HuH-7 (cell line): ENCODE data around the gene CCDC80.
A peak's percentile ranks its signal among the peaks of the same experiment; 100 is the strongest.
"Not testable (repeated sequence)": the region's sequence is repeated elsewhere in the genome, so short reads cannot be mapped to it uniquely, and the experiment has no call there.

Source experiments
- DNase-seq: peaks from one replicate; pipeline ENCODE4 v3.0.0; 2011; ENCODE audit warnings: low spot score

The CCDC80 gene

DNA sequence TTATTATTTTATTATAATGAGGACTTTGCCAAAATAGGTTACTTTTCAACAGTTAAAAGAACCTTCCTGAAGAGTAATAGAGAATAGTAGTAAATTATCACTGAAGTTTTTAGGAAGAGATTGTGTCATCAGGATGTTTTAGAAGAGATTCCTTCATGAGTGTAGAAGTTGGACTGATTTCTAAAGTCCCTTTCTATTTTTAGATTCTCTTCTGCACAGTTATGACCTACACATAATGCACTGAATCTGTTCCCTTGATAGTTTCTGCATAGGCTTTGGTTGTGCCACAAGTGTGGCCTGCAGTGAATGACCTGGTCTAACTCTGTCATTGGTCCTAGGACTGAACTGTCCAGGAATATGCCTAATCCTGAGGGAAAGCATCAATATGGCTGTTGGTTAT lies 55.2 kb downstream of the CCDC80 start:
- no peak for DNase-seq

DNA sequence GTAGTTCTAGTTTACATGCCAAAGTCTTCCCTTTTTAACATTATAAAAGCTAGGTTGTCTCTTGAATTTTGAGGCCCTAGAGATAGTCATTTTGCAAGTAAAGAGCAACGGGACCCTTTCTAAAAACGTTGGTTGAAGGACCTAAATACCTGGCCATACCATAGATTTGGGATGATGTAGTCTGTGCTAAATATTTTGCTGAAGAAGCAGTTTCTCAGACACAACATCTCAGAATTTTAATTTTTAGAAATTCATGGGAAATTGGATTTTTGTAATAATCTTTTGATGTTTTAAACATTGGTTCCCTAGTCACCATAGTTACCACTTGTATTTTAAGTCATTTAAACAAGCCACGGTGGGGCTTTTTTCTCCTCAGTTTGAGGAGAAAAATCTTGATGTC lies 57.8 kb downstream of the CCDC80 start:
- no peak for DNase-seq

DNA sequence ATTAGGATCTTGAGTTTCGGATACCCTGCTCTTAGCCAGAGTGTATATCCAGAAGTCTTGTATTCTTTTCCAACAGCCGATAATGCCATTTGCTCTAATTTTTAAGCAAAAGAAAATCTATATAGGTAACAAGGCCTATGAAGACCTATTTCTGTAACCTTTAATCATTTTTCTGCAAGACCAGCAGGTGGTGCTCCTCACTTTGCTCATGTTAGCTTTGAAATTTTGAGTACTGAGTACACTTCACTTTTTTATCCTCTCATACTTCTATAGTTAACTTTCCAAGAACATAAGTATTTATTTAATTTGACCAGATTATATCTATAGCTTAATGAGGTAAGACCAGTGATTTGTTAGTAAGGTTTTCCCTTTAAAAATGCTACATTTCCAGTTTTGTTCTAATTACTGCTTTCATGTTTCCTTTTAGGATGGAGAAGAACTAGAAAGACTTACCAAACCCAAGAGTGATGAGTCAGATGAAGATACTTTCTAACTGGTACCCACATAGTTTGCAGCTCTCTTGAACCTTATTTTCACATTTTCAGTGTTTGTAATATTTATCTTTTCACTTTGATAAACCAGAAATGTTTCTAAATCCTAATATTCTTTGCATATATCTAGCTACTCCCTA lies 58.6 kb downstream of the CCDC80 start:
- DNase-seq = no peak

DNA sequence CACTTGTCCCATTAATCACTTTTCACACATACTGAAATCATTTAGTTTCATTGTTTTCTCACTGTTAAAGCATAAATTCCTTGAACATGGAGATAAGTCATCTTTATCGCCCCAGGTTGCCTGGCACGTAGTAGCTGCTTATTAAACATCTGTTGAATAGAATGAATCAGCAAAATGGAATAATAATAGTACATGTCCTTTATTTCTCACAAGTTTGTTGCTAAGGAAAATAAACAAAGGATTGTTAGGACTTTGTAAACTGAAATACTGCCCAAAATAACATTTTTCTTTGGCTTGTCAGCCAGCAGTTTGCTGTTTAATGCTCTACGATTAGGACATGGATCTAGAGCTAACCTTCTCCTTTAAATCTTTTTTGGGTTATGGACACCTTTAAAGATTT lies 61.2 kb downstream of the CCDC80 start:
- DNase-seq = no peak

DNA sequence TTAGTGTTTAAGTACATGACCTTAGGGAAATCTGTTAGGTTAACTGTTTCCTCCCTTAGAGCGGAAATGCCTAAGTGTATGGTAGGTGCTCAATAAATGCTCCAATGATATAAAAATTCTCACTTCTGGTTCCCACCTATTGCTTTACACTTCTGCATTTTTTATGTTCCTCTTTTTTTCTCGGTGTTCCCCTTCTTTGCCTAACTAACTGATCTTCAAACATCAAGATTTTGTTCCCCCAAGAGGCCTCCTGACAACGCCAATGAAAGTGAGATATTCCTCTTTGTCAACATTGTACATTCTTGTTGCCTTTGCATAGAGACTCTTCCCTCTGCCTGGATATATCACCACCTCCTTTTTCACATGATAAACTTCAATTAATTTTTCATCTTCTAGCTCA lies 61.7 kb downstream of the CCDC80 start:
- no peak for DNase-seq

DNA sequence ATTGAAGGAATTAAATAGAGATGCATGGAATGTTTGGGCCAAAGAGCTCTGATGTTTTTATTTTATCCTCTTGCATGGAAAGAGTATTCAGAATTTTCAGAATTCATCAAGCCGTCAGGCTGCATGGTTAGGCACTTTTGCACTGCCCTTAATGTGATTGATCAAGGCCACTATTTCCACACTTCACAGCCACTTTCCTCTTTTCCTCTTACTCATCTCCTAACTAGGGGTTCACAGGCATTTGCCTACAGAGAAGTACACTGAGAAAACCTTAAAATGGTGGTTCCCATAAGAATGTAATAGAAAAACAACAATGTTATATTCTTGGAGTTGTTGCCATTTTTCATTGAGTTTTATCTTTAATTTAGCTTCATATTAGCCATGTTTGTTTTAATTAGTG lies 68.2 kb downstream of the CCDC80 start:
- no peak for DNase-seq

DNA sequence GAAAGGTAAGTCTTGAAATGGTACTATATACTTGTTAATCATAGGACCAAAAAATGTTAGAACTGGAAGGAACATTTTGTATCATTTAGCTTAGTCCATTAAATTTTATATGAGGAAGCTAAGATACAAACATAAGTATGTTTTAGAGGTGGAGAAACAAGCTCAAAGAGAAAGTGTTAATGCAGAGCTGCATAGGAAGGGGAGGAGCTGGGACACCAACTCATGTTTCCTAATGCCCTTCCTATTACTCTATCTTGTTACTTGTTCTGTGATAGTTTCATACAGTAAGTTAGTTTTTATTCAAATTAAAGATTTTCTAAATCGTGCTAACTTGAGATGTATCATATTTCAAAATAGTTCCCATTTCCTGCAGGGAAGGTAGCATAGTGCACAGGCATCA lies 71.7 kb downstream of the CCDC80 start:
- no peak for DNase-seq

DNA sequence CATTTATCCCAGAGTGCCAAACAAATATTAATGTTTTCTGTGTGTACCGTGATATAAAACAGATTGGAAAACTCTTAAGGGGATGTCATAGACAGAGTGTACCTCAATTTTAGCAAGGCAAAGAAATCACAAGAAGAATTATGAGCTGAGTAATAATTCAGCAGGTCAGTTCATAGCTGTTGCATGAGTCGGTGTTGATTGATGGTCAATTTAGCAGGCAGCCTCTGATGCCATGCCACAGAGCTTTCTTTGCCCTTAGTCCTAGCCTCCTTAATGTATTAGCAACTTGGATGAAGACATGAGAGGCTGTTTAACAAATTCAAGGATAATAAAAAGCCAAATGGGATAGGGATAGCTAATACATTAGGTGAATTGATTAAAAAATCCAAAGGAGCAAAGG lies 72.3 kb downstream of the CCDC80 start:
- DNase-seq = no peak

DNA sequence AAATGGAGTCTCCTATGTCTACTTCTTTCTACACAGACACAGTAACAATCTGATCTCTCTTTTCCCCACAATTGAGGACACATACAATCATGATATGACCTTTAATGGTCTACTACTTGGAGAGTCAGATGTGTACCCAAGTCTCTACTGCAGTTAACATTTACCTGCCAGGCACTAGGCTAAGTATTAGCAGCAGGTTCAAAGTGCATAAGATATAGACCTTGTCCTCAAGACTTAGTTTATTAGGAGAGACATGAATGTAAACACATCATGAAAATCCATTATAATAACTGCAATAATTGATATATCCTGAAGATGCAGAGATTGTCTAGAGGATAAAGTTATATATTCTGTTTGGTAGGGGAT lies 76.0 kb downstream of the CCDC80 start:
- DNase-seq = no peak

DNA sequence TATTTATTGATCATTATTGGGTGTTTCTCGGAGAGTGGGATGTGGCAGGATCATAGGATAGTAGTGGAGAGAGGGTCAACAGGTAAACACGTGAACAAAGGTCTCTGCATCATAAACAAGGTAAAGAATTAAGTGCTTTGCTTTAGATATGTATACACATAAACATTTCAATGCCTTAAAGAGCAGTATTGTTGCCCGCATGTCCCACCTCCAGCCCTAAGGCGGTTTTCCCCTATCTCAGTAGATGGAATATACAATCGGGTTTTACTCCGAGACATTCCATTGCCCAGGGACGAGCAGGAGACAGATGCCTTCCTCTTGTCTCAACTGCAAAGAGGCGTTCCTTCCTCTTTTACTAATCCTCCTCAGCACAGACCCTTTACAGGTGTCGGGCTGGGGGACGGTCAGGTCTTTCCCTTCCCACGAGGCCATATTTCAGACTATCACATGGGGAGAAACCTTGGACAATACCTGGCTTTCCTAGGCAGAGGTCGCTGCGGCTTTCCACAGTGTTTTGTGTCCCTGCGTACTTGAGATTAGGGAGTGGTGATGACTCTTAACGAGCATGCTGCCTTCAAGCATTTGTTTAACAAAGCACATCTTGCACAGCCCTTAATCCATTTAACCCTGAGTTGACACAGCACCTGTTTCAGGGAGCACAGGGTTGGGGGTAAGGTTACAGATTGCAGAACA lies 76.5 kb downstream of the CCDC80 start:
- not testable (repeated sequence) for DNase-seq

DNA sequence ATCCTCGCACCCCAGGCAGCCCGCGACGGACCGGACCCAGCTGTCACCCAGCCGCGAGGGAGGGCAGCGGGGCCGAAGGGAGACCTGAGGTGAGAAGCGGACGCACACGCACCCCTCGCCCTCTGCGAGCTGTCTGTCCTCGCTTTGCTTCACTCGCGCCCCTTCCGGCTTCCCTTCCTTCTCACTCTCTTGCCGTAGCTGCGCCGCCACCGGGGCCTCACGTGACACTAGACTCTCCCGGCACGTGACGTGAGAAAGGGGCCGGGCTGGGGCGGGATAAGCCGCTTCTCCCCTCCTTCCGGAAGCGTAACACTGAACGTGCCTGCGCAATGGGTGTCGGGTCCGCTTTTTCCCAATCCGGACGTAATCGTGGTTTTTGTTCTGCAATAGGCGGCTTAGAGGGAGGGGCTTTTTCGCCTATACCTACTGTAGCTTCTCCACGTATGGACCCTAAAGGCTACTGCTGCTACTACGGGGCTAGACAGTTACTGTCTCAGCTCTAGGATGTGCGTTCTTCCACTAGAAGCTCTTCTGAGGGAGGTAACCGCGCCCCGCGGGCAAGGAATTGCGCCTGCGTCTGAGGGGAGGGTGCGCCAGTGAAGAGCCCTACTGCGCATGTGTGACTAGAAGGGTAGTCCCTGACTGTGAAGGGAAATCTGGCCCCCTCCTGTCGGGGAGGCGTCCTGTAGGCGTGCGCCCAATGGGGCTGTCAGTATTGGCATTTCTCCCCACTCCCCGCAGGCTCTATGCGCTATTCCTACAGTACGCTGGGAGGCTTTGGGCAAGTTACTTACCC lies 79.0 kb downstream of the CCDC80 start, which contains the start of the genes ATG3 and SLC35A5:
Gene ATG3 (minus strand): TSS at position 229 of the 796 bp plus-strand sequence. CDS start 434 bp downstream, outside the sequence.
Gene SLC35A5 (plus strand): TSS at position 312 of the 796 bp plus-strand sequence. CDS start 1,359 bp downstream, outside the sequence.
- peak; percentile 95 for DNase-seq

DNA sequence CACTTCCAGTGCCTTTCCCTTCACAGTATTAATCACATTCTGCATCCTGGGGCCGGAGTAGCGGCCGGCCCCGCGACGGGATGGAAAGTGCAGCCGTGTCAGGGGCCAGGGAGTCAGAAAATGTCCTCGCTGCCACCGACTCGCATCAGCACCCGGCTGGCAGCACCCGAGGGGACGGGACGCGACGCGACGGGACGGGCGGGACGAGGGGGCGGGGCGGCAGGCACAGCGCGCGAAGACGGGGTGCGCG lies 79.5 kb downstream of the CCDC80 start:
- DNase-seq = peak; percentile 56

DNA sequence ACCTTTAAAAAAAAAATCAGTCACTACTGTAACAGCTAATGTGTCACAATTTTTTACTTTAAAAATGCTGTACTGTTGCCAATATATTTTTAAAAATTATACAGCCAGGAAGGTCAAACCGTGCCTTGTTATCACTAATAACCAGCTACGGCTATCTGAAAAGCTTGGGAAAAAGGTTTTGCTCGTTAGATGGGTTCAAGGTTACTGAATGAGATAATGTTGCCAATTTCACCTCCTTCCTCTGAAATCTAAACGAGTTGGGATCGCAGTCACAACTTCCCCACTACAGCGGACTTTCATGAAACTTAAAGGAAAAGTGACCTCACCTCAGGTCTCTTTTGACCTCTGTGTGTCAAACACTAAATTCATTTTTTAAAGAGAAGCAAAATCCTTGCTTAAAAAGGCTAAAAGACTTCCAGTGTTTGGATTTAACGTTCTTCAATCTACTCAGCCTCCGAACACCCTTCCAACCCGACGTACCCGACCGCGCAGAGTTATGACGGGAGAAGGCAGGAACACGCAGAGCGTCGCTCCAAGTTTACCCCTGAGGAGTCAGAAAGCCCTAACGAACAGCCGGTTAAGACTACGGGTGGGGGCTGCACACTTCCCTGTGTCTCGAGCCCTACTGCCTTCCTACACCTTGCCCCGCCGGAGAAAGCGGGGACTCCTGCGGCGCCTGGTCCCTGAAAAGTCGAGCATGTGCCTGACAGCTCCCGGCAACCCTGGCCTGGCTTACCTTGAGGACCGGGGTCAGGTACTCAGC lies 80.0 kb downstream of the CCDC80 start:
- DNase-seq = peak; percentile 64

DNA sequence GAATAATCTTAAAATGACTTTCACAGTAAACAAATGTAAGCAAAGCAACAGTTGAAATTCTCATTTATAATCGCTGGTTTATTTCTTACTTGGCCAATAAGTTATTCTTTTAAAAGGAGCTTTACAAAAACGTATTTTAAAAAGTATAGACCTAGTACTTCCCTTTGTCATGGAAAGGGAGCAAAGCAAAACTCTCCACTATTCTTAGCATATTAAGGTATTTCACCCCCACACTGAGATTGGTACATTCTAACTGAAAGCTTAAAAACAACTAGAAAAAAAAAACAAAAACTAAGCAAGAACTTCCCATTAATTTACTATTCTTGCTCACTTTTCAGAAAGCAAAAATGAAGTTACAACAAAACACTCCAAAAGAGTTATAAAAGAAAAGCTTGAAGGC lies 80.6 kb downstream of the CCDC80 start:
- no peak for DNase-seq

DNA sequence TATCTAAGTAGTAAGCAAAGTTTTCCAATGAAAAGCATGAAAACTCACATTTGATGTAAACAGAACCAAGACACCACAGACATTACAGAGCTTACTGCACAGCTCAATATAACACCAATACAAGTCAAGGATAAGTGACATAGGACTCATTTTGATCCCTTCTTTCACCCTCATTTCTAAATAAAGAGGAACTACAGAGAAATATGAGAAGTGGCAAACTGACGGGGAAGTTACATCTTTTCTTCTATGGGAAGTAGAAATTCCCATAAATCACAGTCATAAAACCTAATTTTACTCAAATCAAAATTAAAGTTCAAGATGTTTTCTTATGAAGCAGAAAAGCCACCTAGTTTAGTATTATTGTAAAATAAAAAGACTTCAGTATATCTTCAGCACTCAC lies 83.0 kb downstream of the CCDC80 start:
- no peak for DNase-seq

DNA sequence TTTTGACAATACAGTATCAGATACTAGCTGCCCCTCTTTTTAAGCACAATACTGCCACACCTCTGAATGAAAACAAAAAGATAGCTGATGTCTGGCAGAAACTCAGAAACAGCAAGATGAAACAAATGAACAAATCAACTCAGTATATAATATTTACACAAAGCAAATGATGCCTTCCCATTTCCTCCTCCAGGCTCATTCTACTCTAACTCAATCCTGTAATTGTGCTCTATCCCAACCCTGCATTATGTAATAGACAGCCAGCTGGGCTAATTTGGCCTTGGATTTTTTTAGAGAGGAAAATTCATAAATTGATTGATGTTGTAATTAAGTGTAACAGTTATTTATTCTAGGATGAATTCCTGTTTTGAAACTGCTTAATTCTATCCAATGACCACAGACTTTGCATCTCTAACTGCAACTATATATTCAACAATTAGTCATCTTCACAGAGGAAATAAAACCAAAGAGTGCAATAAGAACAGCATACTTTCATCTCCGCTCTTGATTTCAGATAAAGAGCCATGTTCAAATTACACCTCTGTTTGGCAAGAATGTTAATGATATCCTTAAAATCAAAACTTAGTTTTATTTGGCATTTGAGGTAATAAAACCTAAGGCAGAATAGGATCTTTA lies 85.3 kb downstream of the CCDC80 start:
- DNase-seq = no peak

DNA sequence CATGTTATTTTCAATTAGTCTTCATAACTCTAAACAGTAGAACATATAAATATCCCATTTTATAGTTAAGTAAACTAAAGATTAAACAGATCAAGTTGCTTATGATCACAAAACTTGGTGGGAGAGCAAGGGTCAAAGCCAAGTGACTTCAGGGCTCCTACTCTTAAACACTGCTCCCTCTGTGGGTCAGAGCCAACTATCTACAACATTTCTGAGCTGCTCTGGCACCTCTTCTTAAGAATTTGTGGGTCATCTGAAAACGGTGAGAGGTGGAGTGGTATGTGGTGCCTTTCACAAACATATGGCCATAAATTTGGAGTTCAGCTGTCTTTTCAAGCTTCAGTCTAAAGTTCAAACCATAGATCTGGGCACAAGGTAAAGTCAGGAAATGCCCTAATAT lies 90.1 kb downstream of the CCDC80 start:
- peak; percentile 42 for DNase-seq
